Neural cell (in vitro differentiated cells): ENCODE measurements around the gene ENTPD1. TPM values are rescaled to one million over a fixed set of nuclear protein-coding genes. Genes with fewer than 3 reads are reported as not detected.

Experiments
- H2AFZ ChIP-seq: fragments of 200-600, 300-800 bp; sonication (generic), shearing (Covaris generic); 2 replicates; pipeline ENCODE4 v1.6.0; 2014; ENCODE audit warnings: low read depth, mild to moderate bottlenecking, antibody characterized with exemption, low read length, moderate library complexity
- H3F3A ChIP-seq: fragments of 200-600 bp; shearing (Covaris generic); 2 replicates; pipeline ENCODE4 v1.6.1; 2016; ENCODE audit warnings: mild to moderate bottlenecking, moderate library complexity, mixed read lengths, antibody characterized with exemption, low read length; ENCODE audit not compliant: insufficient read depth, poor library complexity, severe bottlenecking
- H3K27ac ChIP-seq: fragments of 200-600, 300-800 bp; sonication (generic), shearing (Covaris generic); 2 replicates; pipeline ENCODE4 v1.5.1; 2014; ENCODE audit warnings: mild to moderate bottlenecking, low read length, moderate library complexity
- H3K27me3 ChIP-seq: fragments of 300-800, 200-600 bp; sonication (generic), shearing (Covaris generic); 2 replicates; pipeline ENCODE4 v1.6.0; 2014; ENCODE audit warnings: mild to moderate bottlenecking, low read depth, low read length, moderate library complexity; ENCODE audit not compliant: insufficient read depth
- H3K36me3 ChIP-seq: fragments of 300-800, 200-600 bp; sonication (generic), shearing (Covaris generic); 2 replicates; pipeline ENCODE4 v1.5.1; 2014; ENCODE audit warnings: mild to moderate bottlenecking, antibody characterized with exemption, low read length, moderate library complexity; ENCODE audit not compliant: insufficient read depth
- H3K4me2 ChIP-seq: fragments of 300-800, 200-600 bp; sonication (generic), shearing (Covaris generic); 2 replicates; pipeline ENCODE4 v1.6.0; 2014; ENCODE audit warnings: mild to moderate bottlenecking, low read length
- H3K4me3 ChIP-seq: fragments of 300-800, 200-600 bp; sonication (generic), shearing (Covaris generic); 2 replicates; pipeline ENCODE4 v1.5.1; 2014; ENCODE audit warnings: mild to moderate bottlenecking, low read length, moderate library complexity
- H3K79me2 ChIP-seq: fragments of 200-600 bp; shearing (Covaris generic); replicated peaks from 2 replicates; pipeline ENCODE4 v1.6.0; 2014; ENCODE audit warnings: mild to moderate bottlenecking, low read length, moderate library complexity; ENCODE audit not compliant: insufficient read depth
- H3K9ac ChIP-seq: fragments of 300-800, 200-600 bp; sonication (generic), shearing (Covaris generic); 2 replicates; pipeline ENCODE4 v1.6.1; 2016; ENCODE audit warnings: mild to moderate bottlenecking, low read length, mixed read lengths
- H3K9me2 ChIP-seq: fragments of 200-600 bp; shearing (Covaris generic); 2 replicates; pipeline ENCODE4 v1.6.1; 2016; ENCODE audit warnings: mild to moderate bottlenecking, low read length, mixed read lengths; ENCODE audit not compliant: insufficient read depth
- H3K9me3 ChIP-seq: fragments of 200-600, 300-800 bp; sonication (generic), shearing (Covaris generic); 2 replicates; pipeline ENCODE4 v1.6.1; 2016; ENCODE audit warnings: mild to moderate bottlenecking, mixed run types, low read length, moderate library complexity, mixed read lengths
- H4K20me1 ChIP-seq: fragments of 200-600 bp; shearing (Covaris generic); 2 replicates; pipeline ENCODE4 v1.6.1; 2016; ENCODE audit warnings: mild to moderate bottlenecking, mixed run types; ENCODE audit not compliant: insufficient read depth
- EP300 ChIP-seq: fragments of 450-650 bp; conservative IDR thresholded peaks from 2 replicates; pipeline ENCODE4 v1.6.1; 2014; ENCODE audit warnings: antibody characterized with exemption, mild to moderate bottlenecking, moderate library complexity; ENCODE audit not compliant: poor library complexity, severe bottlenecking
- EZH2 ChIP-seq: fragments of 200-600, 300-800 bp; shearing (Covaris generic), sonication (generic); IDR thresholded peaks from 2 replicates; pipeline ENCODE4 v1.6.1; 2014; ENCODE audit warnings: antibody characterized with exemption, low read length, borderline replicate concordance, mild to moderate bottlenecking; ENCODE audit not compliant: insufficient read depth, poor library complexity, severe bottlenecking
- MXI1 ChIP-seq: fragments of 450-650 bp; conservative IDR thresholded peaks from 2 replicates; pipeline ENCODE4 v1.6.1; 2014; ENCODE audit warnings: antibody characterized with exemption, mild to moderate bottlenecking; ENCODE audit not compliant: poor library complexity, severe bottlenecking
- POLR2AphosphoS5 ChIP-seq: IDR thresholded peaks from 2 replicates; pipeline ENCODE4 v1.6.1; 2012
- RAD21 ChIP-seq: fragments of 450-650 bp; conservative IDR thresholded peaks from 2 replicates; pipeline ENCODE4 v1.6.1; 2014; ENCODE audit warnings: antibody characterized with exemption, mild to moderate bottlenecking, moderate library complexity
- SMC3 ChIP-seq: fragments of 450-650 bp; conservative IDR thresholded peaks from 2 replicates; pipeline ENCODE4 v1.6.1; 2014; ENCODE audit warnings: antibody characterized with exemption, mild to moderate bottlenecking, moderate library complexity; ENCODE audit not compliant: poor library complexity
- TAF1 ChIP-seq: IDR thresholded peaks from 2 replicates; pipeline ENCODE4 v1.6.1; 2012; ENCODE audit warnings: low read depth
- polyA plus RNA-seq: library from polyadenylated mRNA; depleted of rRNA; stranded (reverse); fragments of >200 nt; gene quantifications from 2 replicates; pipeline ENCODE4 v1.2.3, GENCODE V29; 2014
- TF ChIP-seq, protein P1 (sequence below): IDR thresholded peaks from 2 replicates; pipeline ENCODE4 v1.6.1; 2012; ENCODE audit warnings: borderline replicate concordance
- TF ChIP-seq, protein P2 (sequence below): fragments of 450-650 bp; IDR thresholded peaks from 2 replicates; pipeline ENCODE4 v1.5.1; 2014; ENCODE audit warnings: antibody characterized with exemption, mild to moderate bottlenecking, moderate library complexity; ENCODE audit not compliant: poor library complexity, severe bottlenecking

Gene ENTPD1
- polyA plus RNA-seq, 1 donor from 2014 or later = 0.57 TPM

- Histone ChIP-seq H3K9me2 (no peaks in the 10 kb centered on the region), H3K36me3 (no peaks in the 10 kb centered on the region), H3F3A (no peaks in the 10 kb centered on the region), H3K27ac (no peak overlapping the region), H4K20me1 (no peaks in the 10 kb centered on the region), H3K9me3 (no peaks in the 10 kb centered on the region), H2AFZ (no peak overlapping the region), H3K27me3 (no peaks in the 10 kb centered on the region), H3K4me2 (no peak overlapping the region), H3K79me2 (no peaks in the 10 kb centered on the region), H3K9ac (no peak overlapping the region), H3K4me3 (no peak overlapping the region)
- TF ChIP-seq TAF1 = no peak
- no peak for TF ChIP-seq SMC3
- no peak for TF ChIP-seq POLR2AphosphoS5
- TF ChIP-seq EP300 = no peak
- no peak for TF ChIP-seq RAD21
- TF ChIP-seq, protein P1, sequence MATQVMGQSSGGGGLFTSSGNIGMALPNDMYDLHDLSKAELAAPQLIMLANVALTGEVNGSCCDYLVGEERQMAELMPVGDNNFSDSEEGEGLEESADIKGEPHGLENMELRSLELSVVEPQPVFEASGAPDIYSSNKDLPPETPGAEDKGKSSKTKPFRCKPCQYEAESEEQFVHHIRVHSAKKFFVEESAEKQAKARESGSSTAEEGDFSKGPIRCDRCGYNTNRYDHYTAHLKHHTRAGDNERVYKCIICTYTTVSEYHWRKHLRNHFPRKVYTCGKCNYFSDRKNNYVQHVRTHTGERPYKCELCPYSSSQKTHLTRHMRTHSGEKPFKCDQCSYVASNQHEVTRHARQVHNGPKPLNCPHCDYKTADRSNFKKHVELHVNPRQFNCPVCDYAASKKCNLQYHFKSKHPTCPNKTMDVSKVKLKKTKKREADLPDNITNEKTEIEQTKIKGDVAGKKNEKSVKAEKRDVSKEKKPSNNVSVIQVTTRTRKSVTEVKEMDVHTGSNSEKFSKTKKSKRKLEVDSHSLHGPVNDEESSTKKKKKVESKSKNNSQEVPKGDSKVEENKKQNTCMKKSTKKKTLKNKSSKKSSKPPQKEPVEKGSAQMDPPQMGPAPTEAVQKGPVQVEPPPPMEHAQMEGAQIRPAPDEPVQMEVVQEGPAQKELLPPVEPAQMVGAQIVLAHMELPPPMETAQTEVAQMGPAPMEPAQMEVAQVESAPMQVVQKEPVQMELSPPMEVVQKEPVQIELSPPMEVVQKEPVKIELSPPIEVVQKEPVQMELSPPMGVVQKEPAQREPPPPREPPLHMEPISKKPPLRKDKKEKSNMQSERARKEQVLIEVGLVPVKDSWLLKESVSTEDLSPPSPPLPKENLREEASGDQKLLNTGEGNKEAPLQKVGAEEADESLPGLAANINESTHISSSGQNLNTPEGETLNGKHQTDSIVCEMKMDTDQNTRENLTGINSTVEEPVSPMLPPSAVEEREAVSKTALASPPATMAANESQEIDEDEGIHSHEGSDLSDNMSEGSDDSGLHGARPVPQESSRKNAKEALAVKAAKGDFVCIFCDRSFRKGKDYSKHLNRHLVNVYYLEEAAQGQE = no peak
- TF ChIP-seq, protein P2, sequence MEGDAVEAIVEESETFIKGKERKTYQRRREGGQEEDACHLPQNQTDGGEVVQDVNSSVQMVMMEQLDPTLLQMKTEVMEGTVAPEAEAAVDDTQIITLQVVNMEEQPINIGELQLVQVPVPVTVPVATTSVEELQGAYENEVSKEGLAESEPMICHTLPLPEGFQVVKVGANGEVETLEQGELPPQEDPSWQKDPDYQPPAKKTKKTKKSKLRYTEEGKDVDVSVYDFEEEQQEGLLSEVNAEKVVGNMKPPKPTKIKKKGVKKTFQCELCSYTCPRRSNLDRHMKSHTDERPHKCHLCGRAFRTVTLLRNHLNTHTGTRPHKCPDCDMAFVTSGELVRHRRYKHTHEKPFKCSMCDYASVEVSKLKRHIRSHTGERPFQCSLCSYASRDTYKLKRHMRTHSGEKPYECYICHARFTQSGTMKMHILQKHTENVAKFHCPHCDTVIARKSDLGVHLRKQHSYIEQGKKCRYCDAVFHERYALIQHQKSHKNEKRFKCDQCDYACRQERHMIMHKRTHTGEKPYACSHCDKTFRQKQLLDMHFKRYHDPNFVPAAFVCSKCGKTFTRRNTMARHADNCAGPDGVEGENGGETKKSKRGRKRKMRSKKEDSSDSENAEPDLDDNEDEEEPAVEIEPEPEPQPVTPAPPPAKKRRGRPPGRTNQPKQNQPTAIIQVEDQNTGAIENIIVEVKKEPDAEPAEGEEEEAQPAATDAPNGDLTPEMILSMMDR = no peak
- no peak for TF ChIP-seq MXI1
- no peak for TF ChIP-seq EZH2
Observed at GRCh38 chr10:95881316-95881715, 125.4 kb downstream of the ENTPD1 start.

GRCh38 chr10:95889830-95890229, 133.9 kb downstream of the ENTPD1 start:
- Histone ChIP-seq H3K79me2 (no peaks in the 10 kb centered on the region), H3K27ac (no peak overlapping the region), H3K27me3 (no peaks in the 10 kb centered on the region), H4K20me1 (no peaks in the 10 kb centered on the region), H2AFZ (no peak overlapping the region), H3K4me3 (no peak overlapping the region), H3K36me3 (no peaks in the 10 kb centered on the region), H3K4me2 (no peak overlapping the region), H3K9me3 (no peaks in the 10 kb centered on the region), H3F3A (no peaks in the 10 kb centered on the region), H3K9ac (no peak overlapping the region), H3K9me2 (no peaks in the 10 kb centered on the region)
- TF ChIP-seq RAD21 = no peak
- TF ChIP-seq, protein P2 = no peak
- TF ChIP-seq MXI1 = no peak
- no peak for TF ChIP-seq TAF1
- TF ChIP-seq SMC3 = no peak
